GM10847 (cell line): ENCODE results near the gene PAX6.

ENCODE experiments used
- POLR2A ChIP-seq: IDR thresholded peaks from 2 replicates; pipeline ENCODE4 v1.6.1; 2011; ENCODE audit not compliant: insufficient read length; ENCODE audit errors: extremely low read depth

Gene PAX6

DNA sequence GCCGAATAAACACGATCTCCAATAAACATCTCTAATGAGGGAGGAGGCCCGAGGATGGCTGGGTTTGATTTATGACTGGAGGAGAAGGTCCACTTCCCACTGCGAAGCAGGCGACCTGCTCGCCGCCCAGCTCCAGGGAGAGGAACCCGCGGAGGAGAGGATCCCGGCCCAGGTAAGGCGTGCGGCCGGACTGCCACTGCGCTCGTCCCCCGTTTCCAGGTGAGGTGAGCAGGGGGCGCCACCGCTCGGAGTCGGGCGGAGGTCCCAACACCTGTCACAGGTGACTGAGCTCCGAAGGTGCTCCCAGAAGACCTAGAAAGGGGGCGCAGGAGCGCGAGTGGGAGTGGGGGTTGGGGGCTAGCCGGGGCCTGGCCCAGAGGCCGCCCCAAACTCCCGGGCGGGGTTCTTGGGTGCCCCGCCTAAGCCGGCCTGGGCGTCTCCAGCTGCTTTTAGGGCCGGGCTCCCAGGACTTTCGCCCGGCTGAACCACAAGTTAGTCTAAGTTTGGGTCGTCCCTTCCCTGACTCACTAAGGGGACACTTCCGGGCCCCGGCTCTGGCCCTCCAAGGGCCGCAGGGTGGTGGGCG, 5.4 kb upstream of the PAX6 start:
- TF ChIP-seq POLR2A = no peak

DNA sequence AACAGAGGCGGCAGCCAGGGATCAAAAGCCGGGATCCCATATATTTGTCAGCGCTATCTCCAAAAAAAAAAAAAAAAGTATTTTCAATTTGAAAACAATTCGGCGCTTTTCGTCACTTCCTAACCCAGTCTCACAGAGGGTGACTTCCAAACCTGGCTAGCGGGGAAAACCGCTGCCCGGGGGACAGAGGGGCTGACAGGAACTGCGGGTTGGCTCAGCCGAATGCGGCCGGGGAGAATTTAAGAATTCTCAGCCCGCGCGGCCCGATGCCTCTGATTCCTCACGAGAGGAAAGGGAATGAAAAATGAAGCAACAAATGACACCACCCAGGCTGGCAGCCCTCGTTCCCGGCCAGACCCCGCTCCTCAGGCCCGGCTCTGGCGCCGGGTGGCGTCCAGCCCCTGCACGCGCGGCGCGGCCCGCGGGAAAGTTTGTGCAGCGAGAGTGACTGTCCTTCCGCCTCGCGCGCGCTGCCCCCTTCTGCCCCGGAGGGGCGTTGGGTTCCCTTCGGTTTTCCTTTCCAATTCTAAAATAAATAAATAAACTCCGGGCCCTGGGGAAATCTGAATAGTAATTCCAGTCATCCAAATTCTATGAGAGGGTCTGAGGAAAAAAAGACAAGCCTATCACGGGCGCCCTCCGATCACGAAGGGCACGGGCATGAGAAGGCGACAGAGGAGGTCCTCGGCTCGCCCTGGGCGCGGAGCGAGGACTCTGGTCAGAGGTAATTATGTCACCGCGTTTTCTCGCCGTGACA, 4.8 kb upstream of the PAX6 start:
- no peak for TF ChIP-seq POLR2A

DNA sequence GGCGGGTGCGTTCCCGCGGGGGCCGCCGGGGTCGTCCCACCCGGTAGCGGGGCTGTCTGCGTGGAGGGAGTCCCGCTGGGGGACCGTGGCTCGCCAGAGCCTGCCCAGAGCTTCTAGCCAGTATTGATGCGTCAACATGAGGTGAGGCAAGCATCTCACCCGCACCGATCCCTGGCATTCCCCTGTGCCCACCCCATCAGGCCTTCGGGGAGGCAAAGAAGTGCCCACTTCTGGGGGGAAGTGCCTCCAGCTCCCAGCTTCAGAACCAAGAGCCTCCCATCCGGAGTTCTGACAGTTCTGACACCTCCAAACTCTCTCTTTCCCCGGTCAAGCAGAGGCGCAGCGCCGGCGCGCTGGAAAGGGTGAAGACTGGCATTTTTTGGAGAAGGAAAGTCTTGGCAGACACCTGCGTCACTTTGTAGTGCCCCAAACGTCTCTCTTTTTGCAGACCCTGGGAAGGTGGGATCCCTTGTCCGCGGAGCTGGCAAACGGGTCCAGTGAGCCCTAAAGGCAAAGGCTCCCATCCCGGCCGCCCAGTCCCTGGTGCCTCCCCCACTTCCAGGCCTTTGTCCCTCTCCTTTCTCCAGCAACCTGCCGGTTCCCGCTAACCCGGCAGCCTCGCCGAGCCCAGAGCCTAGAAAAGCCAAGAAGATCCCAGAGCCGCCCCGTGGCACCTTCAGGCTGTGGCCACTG, 3.2 kb upstream of the PAX6 start:
- no peak for TF ChIP-seq POLR2A

DNA sequence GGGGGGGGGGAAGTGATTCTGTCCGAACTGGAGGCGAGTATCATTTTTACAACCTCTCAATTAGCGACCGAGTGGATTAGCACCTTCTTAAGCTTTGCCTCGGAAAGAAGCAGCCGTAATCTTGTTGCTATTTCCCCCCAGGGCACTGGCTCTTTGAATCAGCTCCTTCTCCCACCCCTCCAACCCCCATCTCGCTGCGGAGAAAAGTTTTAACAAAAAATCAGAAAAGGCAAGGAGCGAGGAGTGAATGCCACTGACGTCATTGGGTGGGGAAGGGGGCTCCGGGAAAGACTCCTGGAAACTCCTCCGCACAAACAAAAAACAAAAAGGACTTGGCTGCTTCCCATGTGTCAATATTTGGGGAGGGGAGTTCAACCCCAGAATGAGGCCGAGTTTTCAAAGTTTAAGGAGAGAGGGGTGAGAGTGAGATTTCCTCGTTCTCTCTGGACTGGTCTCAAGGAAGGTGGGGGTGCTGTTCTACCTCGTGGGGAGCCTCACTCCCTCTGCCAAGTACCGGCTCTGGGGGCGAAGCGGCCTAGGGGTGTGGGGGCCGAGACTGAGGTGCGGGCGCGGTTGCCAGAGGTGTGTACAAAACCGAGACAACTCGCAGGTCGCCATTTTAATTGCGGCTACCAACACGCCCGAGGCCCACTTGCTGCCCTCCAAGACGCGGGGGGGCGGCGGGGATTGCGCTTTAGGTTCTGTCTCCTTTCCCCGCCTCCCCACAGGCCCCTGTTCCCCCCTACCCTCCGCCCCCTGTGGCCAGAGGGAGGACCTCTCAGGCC, 2.5 kb upstream of the PAX6 start:
- no peak for TF ChIP-seq POLR2A

DNA sequence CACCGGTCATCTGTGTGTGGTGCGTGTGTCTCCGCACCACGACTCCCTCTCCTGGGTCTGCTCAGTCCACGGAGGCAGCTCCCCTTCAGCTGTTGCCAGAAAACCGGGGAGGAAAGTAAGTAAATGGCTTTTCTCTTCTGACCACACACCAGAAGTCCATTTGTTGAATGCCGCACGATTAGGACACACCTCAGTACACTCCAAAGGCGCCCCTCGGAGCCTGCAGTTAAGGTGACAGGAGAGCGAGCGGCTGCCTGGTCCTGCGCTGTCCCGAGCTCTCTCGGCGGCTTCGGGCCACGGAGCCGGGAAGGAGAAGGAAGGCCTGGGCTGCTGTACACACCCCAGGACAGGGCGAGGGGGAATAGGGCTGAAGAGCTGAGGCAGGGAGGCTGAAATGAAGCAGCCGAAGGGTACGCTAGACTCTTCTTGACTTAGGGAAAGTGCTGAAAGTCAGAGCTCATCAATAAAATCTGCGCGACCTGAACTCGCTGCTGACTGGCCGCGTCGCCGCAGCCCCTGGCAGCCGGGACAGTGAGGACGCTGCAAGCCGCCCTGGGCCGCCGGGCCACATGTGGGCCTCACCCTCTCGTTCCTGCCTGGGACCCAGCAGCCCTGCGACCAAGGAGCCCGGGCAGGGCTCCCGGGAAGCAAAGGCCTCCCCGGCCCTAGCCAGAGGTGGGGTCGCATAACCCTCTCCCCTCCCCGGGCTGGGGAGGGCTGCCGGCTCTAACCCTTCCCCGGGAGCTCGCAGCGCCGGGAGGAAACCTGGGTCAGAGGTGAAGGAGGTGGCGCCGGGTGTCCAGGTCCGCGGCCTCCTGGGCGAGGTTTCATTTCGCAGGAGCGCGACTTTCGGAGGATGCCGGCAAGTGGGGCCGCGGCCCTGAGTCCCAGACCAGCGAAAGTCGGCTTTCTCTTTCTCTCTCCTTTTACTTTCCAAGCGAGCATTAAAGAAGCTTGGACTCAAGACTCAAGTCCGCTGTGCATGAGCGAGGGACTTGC, 1.6 kb upstream of the PAX6 start:
- TF ChIP-seq POLR2A = no peak

DNA sequence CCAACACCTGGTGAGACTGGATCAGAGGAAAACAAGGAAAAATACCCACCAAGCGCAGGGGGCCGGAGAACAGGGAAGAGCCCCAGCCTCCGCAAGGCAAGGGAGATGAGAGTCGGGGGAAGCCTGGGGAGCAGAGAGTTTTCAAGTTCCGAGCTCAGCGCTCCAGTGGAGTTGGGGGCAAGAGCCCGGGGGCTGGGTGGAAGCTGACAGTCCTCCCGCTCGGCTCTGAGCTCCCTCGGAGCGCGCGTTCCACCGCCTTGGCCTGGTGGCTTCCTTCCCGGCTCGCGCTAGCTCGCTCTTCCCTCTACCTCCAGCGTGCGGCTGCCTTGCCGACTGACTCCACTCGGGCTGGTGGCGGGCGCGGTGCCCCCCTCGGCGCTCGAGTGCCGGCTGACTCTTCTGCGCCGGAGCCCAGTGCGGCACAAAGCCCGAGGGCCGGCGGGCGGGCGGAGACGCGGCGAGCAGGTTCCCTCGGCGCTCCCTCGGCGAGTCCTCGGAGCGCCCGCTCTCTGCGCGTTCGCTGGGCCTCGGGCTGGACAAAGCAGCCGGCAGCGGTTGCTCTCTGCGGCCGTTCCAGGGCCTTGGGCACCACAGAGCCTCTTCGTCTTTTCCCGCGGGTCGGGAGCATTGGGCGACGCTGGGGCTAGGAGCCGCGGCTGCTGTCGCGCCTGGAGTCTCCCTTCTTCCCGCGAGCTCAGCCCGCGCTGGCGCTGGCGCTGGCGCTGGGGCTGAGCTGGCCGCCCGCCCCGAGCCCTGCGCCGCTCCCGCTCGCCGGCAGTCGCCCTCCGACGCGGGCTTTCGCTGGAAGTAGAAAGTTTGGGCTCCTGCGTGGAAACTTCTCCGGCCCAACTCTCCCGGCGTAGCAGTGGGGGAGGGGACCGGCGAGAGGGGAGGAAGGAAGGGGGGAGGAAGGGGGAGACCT, 1.0 kb downstream of the PAX6 start:
- no peak for TF ChIP-seq POLR2A

DNA sequence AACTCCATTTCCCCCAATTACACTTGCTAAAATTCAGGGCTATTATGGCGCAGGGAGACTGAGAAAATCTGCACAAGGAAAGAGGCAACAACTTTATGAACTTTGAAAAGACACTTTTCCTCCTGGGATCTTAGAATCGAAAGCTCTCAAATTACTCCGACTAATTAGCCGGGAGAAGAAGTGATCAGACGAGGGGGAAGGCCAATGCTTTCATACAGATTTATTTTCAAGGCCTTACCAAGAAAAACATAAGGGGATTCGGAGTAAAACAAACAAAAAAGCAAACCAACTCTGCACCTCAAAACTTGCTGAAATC, 1.6 kb downstream of the PAX6 start:
- no peak for TF ChIP-seq POLR2A

DNA sequence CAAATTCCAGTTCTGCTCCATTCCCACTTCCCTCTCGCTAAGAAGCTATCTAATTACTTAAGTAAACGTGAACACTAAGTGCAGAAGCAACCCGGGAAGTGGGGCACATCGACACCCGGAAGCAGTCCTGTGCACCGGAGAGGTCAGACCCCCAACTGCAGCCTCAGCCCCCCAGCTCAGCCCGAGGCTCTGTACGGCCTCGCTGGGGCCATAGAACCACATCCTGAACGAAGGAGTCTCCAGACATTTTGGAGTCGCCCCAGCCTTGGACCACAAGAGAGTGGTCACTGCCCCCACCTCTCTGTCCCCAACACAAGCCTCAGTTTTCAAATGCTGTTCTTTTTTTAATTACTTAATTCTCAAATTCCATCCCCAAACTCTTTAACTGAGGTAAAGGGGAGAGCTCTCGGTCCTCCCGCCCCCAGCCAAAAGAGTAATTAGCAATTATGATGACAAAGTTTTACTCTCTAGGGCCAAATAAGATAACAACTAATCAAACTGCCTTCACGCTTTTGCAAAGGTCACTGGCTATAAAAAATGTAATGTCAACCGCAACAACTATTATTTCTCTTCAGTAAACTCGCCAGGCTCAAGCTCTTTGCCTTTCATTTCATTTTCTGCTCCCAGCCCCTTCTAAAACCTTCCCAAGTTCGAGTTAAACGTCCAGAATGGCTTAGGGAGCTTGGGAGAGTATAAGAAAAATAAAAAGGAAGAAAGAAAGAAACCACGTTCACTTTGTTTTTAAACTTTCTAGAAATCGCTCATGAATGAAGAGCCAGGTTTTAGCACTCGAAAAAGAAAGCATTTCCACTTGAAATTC, 2.2 kb downstream of the PAX6 start:
- TF ChIP-seq POLR2A = no peak

DNA sequence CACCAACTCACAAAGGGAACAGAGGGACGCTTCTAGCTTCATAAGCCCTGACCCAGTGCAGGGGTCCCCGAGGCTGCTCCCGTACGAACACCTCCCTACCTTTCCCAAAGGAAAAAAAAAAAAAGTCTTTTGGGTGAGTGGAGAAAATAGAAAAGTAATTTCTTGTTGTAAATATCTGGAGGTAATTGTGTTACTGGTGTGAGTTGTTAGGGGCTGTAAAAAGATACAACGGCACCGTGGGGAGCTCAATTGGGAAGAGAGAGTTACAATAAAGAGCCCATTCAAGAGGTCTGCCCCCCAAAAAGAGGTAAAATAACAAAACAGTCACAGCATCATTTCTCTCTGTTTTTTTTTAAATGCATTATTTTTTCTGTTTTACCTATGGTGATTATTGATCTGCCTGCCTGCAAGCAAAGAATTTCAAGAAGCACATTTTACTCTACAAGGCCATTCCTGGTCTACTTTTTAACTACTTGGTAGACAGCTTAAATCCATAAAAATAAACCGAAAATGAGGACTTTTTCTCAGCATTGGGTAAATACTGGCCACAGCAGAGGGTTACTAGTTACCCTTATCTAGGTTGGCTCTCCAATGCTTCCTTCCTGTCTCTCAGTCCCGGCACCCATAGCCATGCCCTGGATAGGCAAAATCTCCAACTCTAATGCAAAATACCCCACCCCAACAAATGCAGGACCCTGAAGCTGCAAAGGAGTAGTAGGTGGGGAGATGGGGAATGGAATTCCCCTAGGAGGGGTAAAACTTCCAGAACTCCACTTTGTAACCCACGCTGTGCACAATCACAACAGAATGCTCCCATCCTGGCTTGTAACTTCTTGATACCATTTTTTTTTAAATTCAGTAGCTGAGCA, 3.1 kb downstream of the PAX6 start:
- no peak for TF ChIP-seq POLR2A

DNA sequence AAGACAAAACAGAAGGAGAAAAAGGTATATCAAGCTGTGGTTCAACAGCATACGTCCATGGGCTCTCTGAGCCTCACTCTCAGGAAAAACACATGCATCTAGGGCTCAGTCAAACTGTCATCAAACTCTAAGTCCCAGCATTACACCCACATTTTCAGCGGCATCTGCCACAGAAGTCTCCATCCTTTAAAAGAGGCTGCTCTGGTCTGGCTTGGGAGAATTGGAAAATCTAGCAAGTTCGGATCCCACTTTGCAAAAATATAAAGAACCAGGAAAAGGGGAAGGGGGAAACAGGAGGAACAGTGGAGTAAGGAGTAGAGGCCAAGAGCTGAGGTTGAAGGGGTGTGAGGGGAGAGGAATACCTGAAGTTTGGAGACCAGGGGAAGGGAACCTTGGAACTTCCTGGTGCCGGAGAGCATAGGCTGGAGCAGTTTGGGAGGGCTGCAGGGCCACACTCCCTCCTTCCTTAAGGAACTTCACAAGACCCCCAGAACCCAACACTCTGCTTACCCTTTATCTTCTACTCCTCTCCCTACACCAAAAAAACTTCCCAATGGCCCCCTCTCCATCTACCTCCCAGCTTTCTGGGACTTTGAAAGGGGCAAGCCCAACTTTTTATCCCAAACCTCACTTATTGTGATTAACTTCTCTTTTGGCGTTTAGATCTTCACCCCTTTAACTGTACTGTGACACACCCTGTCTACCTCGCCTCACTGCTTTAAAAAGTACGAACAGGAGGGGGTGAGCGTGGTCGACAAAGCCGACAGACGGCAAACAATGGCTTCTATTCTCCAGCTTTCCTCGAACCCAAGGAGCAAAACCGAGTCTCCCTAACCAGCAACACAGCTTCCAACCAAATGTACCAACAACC, 4.0 kb downstream of the PAX6 start:
- TF ChIP-seq POLR2A = no peak
